HepG2 (cell line): Measurements from ENCODE around the gene FLAD1. TPM values are rescaled to one million over a fixed set of nuclear protein-coding genes. Genes with fewer than 3 reads are reported as not detected.

Experiments used
- AKAP8 ChIP-seq: sonication (generic); formaldehyde crosslinking; IDR thresholded peaks from 2 replicates; pipeline ENCODE4 v1.5.1; 2020; ENCODE audit warnings: mild to moderate bottlenecking, missing genetic modification reagents
- BHLHE40 ChIP-seq: IDR thresholded peaks from 2 replicates; pipeline ENCODE4 v1.6.1; 2011; ENCODE audit warnings: low read length, improper control_type of control experiment
- CHCHD3 ChIP-seq: sonication (generic); formaldehyde crosslinking; IDR thresholded peaks from 2 replicates; pipeline ENCODE4 v1.8.0; 2022; ENCODE audit warnings: mild to moderate bottlenecking, missing genetic modification reagents, moderate library complexity
- ETV6 ChIP-seq: sonication (generic); formaldehyde crosslinking; conservative IDR thresholded peaks from 2 replicates; pipeline ENCODE4 v1.4.0; 2020; ENCODE audit warnings: missing genetic modification reagents
- FOXA3 ChIP-seq: IDR thresholded peaks from 2 replicates; pipeline ENCODE4 v1.6.1; 2016; ENCODE audit warnings: missing genetic modification reagents, missing compliant biosample characterization
- GTF2F1 ChIP-seq: fragments of 150-350 bp; IDR thresholded peaks from 2 replicates; pipeline ENCODE4 v1.6.1; 2014; ENCODE audit warnings: low read length
- HNF4G ChIP-seq, 2 experiments: sonication (generic) in 1 of 2; formaldehyde crosslinking in 1 of 2; IDR thresholded peaks; 2 replicates each; pipeline versions ENCODE4 v1.4.0 to v1.6.1; 2011 to 2020; ENCODE audit warnings: borderline replicate concordance in 2 of 2, low read depth in 2 of 2, mild to moderate bottlenecking in 2 of 2, low read length in 1 of 2, missing genetic modification reagents in 1 of 2, moderate library complexity in 1 of 2
- HNRNPK ChIP-seq: fragments of 200-400 bp; formaldehyde crosslinking; IDR thresholded peaks from 2 replicates; pipeline ENCODE4 v1.6.1; 2018; ENCODE audit warnings: low read length, low read depth, moderate library complexity, mild to moderate bottlenecking; ENCODE audit not compliant: poor library complexity, severe bottlenecking
- IKZF5 ChIP-seq: IDR thresholded peaks from 2 replicates; pipeline ENCODE4 v1.6.1; 2018; ENCODE audit warnings: missing genetic modification reagents, mild to moderate bottlenecking, missing compliant biosample characterization
- MYC ChIP-seq: sonication (generic); formaldehyde crosslinking; IDR thresholded peaks from 2 replicates; pipeline ENCODE4 v1.9.0; 2021; ENCODE audit warnings: missing genetic modification reagents, borderline replicate concordance
- NFE2L1 ChIP-seq: sonication (generic); formaldehyde crosslinking; IDR thresholded peaks from 2 replicates; pipeline ENCODE4 v1.4.0; 2020; ENCODE audit warnings: missing genetic modification reagents, mild to moderate bottlenecking, borderline replicate concordance
- PRMT3 ChIP-seq: sonication (generic); formaldehyde crosslinking; IDR thresholded peaks from 2 replicates; pipeline ENCODE4 v1.8.1; 2022; ENCODE audit warnings: low read depth, mild to moderate bottlenecking, moderate library complexity, missing genetic modification reagents, borderline replicate concordance
- RARG ChIP-seq: sonication (generic); formaldehyde crosslinking; IDR thresholded peaks from 2 replicates; pipeline ENCODE4 v1.4.0; 2020; ENCODE audit warnings: low read depth, mild to moderate bottlenecking, missing genetic modification reagents
- RFX5 ChIP-seq: IDR thresholded peaks from 2 replicates; pipeline ENCODE4 v1.6.1; 2011; ENCODE audit warnings: low read depth, low read length, improper control_type of control experiment
- RFXANK ChIP-seq: IDR thresholded peaks from 2 replicates; pipeline ENCODE4 v1.6.1; 2016
- RXRB ChIP-seq: IDR thresholded peaks from 2 replicates; pipeline ENCODE4 v1.6.1; 2016; ENCODE audit warnings: borderline replicate concordance, missing genetic modification reagents, missing compliant biosample characterization
- TARDBP ChIP-seq: sonication (generic); formaldehyde crosslinking; IDR thresholded peaks from 2 replicates; pipeline ENCODE4 v1.8.0; 2022; ENCODE audit warnings: mild to moderate bottlenecking, missing genetic modification reagents
- U2AF2 ChIP-seq: fragments of 200-400 bp; formaldehyde crosslinking; IDR thresholded peaks from 2 replicates; pipeline ENCODE4 v1.6.1; 2017; ENCODE audit warnings: low read depth, mild to moderate bottlenecking, low read length
- ZNF20 ChIP-seq: sonication (generic); formaldehyde crosslinking; IDR thresholded peaks from 2 replicates; pipeline ENCODE4 v1.4.0; 2020; ENCODE audit warnings: mild to moderate bottlenecking, moderate library complexity, missing genetic modification reagents
- ZNF207 ChIP-seq: fragments of 450-650 bp; IDR thresholded peaks from 2 replicates; pipeline ENCODE4 v1.6.1; 2016; ENCODE audit warnings: antibody characterized with exemption, borderline replicate concordance
- ZNF607 ChIP-seq: sonication (generic); formaldehyde crosslinking; IDR thresholded peaks from 2 replicates; pipeline ENCODE4 v1.5.1; 2020; ENCODE audit warnings: missing genetic modification reagents, mild to moderate bottlenecking, borderline replicate concordance
- ZNF709 ChIP-seq: sonication (generic); formaldehyde crosslinking; IDR thresholded peaks from 2 replicates; pipeline ENCODE4 v1.5.0; 2020; ENCODE audit warnings: mild to moderate bottlenecking, missing genetic modification reagents
- polyA plus RNA-seq, 8 experiments: library from polyadenylated mRNA; depleted of rRNA in 3 of 8; stranded (reverse) in 7 of 8; unstranded in 1 of 8; fragments of >200 nt; fragmentation: Illumina TruSeq in 4 of 8; extraction: Trizol in 4 of 8; gene quantifications; 2 replicates each; pipeline versions ENCODE4 v1.2.1 to v1.2.3, GENCODE V29; 2011 to 2016; ENCODE audit warnings: low read depth in 4 of 8, missing spikeins in 1 of 8, mixed read lengths in 1 of 8; ENCODE audit not compliant: insufficient read depth in 1 of 8
- total RNA-seq, 5 experiments: library from RNA; depleted of rRNA; stranded (reverse); fragments of >200 nt; fragmentation: Illumina TruSeq; extraction: Trizol; gene quantifications; 2 replicates each; pipeline ENCODE4 v1.2.3, GENCODE V29; 2016; ENCODE audit warnings: low read depth in 1 of 5
- TF ChIP-seq, protein P1 (sequence below): sonication (generic); formaldehyde crosslinking; IDR thresholded peaks from 2 replicates; pipeline ENCODE4 v1.4.0; 2020; ENCODE audit warnings: missing genetic modification reagents
- TF ChIP-seq, protein P2 (sequence below): fragments of 450-650 bp; IDR thresholded peaks from 2 replicates; pipeline ENCODE4 v1.6.1; 2017

Gene FLAD1
- total and polyA plus RNA-seq, 2 of the 13 experiments (the other 11 are each of a cell fraction or from before 2014, with no cell fraction given): 25.9 to 32.8 TPM

DNA sequence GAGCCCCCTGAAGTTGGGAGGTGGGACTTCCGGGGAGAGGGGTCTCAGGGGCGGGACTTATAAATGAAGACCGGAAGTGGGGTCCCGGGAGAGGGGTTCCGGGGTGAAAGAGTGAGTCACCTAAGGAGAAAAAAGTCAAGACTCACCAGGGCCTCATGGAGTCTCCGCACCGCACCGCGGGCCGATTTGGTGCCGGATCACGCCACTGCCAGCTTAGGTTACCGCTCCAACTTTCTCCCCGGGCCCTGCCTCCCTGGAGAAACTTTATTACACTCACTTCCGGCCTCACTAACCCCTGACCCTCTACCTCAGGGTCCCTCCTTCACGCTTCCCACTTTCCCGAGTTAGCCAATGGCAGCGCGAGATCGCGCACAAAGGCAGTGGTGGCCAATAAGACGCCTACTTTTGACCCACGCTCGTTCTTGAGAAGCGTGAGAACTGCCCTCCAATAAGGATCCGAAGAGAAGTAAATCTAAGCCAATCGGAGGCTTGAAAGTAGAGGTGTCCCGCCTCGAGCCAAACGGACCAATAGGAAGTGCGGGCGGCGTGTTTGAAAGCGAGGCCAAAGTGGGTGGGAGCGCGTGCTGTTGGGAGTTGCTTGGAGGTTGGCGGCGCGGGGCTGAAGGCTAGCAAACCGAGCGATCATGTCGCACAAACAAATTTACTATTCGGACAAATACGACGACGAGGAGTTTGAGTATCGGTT lies 8.9 kb upstream of the FLAD1 start, which contains the start of gene CKS1B (continued):
- TF ChIP-seq, protein P1, sequence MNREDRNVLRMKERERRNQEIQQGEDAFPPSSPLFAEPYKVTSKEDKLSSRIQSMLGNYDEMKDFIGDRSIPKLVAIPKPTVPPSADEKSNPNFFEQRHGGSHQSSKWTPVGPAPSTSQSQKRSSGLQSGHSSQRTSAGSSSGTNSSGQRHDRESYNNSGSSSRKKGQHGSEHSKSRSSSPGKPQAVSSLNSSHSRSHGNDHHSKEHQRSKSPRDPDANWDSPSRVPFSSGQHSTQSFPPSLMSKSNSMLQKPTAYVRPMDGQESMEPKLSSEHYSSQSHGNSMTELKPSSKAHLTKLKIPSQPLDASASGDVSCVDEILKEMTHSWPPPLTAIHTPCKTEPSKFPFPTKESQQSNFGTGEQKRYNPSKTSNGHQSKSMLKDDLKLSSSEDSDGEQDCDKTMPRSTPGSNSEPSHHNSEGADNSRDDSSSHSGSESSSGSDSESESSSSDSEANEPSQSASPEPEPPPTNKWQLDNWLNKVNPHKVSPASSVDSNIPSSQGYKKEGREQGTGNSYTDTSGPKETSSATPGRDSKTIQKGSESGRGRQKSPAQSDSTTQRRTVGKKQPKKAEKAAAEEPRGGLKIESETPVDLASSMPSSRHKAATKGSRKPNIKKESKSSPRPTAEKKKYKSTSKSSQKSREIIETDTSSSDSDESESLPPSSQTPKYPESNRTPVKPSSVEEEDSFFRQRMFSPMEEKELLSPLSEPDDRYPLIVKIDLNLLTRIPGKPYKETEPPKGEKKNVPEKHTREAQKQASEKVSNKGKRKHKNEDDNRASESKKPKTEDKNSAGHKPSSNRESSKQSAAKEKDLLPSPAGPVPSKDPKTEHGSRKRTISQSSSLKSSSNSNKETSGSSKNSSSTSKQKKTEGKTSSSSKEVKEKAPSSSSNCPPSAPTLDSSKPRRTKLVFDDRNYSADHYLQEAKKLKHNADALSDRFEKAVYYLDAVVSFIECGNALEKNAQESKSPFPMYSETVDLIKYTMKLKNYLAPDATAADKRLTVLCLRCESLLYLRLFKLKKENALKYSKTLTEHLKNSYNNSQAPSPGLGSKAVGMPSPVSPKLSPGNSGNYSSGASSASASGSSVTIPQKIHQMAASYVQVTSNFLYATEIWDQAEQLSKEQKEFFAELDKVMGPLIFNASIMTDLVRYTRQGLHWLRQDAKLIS (CRISPR knock-in tag): no peak
- TF ChIP-seq CHCHD3 (CRISPR knock-in tag) (peak; percentile 85; the same call in 1 of the 2 replicates), ZNF207 (no peak), RFX5 (peak; percentile 70), U2AF2 (no peak), ZNF607 (no peak; the same call in 1 of the 2 replicates), RXRB (CRISPR knock-in tag) (no peak), ZNF709 (CRISPR knock-in tag) (0 out of 2 replicates have a peak, but pooled peaks have one; percentile 73), RARG (CRISPR knock-in tag) (no peak), ETV6 (CRISPR knock-in tag) (no peak), BHLHE40 (peak; percentile 38; the same call in 1 of the 2 replicates), HNF4G (IDR thresholded peaks at IDR 0.05; ENCODE audit: borderline replicate concordance, low read depth, low read length) (no peak), HNF4G (CRISPR knock-in tag; IDR thresholded peaks at IDR 0.05; ENCODE audit: borderline replicate concordance, low read depth) (no peak), PRMT3 (CRISPR knock-in tag) (no peak), FOXA3 (no peak), ZNF20 (no peak), AKAP8 (CRISPR knock-in tag) (no peak), IKZF5 (CRISPR knock-in tag) (no peak), GTF2F1 (no peak), RFXANK (CRISPR knock-in tag) (no peak), NFE2L1 (no peak), TARDBP (CRISPR knock-in tag) (no peak), HNRNPK (no peak), MYC (CRISPR knock-in tag) (peak; percentile 93)
- TF ChIP-seq, protein P2, sequence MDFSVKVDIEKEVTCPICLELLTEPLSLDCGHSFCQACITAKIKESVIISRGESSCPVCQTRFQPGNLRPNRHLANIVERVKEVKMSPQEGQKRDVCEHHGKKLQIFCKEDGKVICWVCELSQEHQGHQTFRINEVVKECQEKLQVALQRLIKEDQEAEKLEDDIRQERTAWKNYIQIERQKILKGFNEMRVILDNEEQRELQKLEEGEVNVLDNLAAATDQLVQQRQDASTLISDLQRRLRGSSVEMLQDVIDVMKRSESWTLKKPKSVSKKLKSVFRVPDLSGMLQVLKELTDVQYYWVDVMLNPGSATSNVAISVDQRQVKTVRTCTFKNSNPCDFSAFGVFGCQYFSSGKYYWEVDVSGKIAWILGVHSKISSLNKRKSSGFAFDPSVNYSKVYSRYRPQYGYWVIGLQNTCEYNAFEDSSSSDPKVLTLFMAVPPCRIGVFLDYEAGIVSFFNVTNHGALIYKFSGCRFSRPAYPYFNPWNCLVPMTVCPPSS: no peak
